CD4-positive, alpha-beta T cell treated with Interleukin-12 subunit alpha and Interleukin-12 subunit beta, for 1 hour (primary cell): ENCODE results near the gene PRIMPOL.
A peak's percentile ranks its signal among the peaks of the same experiment; 100 is the strongest.

Experiments used
- DNase-seq: peaks from one replicate; pipeline ENCODE4 v3.0.0-alpha.2; 2020

The PRIMPOL gene

DNA sequence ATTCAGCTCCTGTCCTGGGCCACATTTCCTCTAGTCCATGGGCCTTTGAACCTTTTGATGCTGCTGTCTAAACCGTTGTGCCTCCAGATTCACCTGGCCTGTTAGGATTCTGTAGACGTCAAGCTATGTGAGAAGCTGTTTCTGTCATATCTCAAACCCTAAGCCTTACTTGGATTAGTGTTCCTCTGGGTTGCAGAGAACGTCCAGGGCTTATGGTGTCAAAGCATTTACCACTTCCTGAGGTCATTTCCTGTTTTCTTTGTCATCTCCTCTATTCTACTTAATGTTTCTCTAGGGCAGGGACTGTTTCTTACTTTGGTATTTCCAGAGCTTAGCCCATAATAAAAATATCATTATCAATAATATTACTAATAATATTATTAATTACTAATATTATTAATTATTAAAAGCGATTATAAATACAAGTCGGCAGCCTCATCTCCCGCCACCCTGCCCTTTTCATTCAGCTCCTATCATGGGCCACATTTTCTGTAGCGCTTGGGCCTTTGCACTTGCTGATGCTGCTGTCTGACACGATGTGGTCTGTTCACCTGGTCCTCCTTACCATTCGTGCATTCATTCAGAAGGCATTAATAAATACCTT is 19.1 kb downstream of the PRIMPOL start:
- DNase-seq = peak; percentile 48

DNA sequence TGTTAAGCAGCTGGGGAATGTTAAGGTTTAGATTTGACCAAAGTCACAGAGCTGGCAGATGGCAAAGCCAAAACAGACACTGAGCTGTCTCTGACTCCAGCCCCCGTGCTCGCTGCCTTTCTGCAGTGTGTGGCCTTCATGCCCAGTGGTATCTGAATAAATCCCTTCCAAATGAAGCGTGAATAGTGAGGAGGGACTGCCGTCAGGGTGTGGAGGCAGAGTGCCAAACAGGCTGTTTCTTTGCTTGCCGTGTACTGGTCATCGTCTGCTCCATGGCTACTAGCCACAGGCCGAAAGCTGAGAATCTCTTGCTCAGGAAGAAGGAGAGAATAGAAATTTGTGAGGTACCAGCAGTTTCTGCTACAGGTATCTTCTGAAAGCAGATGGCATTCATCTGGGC is 19.7 kb downstream of the PRIMPOL start:
- DNase-seq = no peak

GRCh38 chr4:184671101-184671500 is 21.6 kb downstream of the PRIMPOL start:
- DNase-seq = no peak

- no peak for DNase-seq
Measured at GRCh38 chr4:184672741-184673140, 23.2 kb downstream of the PRIMPOL start.

DNA sequence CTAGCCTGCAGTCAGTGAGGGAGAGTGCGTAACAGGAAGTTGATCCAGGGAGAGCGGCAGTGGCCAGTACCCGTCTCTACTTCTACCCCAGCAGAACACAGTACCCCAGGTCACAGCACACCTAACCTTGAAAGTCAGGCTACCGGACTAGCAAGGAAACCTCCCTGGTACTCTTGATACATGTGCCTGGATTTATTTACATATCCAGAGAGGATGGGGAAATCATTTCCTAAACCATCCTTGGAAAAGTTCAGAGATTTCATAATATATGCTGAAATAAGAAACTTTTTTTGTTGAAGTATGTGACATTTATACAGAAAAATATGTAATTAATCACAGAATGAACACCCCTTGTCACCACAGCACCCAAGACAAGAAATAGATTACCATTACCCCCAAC is 24.5 kb downstream of the PRIMPOL start:
- no peak for DNase-seq

GRCh38 chr4:184675018-184675417 is 25.5 kb downstream of the PRIMPOL start:
- DNase-seq = no peak

- DNase-seq = no peak
Measured at GRCh38 chr4:184675821-184676492, 26.4 kb downstream of the PRIMPOL start.

DNA sequence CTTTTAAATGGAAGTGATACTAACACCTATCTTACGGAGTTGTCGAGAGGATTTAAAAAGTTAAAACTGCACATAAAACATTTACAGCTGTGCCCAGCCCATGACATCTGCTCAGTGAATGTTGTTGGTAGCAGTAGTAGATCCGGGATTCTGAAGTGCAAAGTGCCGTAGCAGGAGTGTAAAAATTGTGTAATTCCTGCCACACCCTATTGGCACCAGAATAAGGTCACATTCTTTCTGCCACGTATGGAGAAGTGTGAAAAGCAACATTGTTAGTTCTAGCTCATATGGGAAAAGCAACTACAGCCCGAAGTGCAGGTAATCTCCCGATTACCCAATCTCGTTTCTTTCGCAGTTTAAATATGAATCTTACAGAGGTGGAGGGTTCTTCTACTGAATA is 31.2 kb downstream of the PRIMPOL start:
- no peak for DNase-seq

DNA sequence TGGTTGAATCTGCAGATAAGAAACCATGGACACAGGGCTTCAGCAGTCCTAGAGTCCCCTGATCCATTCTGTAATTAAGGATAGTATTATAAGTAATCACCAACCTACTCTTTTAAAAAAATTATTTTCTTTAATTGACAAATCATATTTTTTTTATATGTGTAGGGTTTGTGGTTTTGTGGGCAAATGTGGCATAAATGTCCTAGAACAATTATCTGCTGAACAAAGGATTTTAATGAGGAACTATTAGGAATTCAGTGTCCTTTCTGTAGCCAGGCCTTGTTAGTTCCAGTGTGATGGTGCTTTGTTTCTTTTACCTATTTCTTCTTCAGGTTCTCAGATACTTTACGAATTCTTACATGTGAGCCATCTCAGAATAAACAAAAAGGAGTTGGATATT is 32.4 kb downstream of the PRIMPOL start:
- no peak for DNase-seq

DNA sequence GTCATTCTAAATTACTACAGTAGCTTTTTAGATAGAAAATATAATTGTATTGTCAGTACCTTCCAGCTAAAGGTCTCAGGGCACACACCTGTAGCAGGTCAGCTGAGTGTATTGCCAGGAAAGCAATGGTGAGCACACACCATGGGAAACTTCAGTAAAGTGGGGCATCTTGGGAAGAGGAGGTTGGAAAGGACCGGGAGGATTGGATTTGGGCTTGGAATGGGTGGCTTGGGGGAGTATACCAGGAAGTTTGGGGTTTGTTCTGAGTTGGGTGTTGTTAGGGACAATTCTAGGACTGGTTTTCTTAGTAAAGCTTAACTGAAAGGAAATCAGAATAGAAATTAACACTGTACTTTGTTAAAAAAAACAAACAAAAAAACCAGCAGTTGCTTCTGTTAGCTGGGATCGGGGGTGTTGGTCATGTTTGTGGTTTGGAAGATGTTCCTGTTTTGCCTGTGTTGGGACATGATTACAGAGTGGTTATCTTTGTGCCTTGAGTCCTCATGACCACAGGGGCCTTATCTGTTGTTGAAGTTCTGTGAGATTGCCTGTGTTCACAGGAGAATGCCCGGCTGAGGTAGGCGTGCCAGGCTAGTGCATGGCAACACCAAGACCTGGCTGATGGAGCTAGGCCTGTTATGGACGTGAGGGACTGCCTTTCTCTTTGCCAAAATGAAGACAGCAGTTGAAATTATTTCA is 35.1 kb downstream of the PRIMPOL start:
- DNase-seq = peak; percentile 4

DNA sequence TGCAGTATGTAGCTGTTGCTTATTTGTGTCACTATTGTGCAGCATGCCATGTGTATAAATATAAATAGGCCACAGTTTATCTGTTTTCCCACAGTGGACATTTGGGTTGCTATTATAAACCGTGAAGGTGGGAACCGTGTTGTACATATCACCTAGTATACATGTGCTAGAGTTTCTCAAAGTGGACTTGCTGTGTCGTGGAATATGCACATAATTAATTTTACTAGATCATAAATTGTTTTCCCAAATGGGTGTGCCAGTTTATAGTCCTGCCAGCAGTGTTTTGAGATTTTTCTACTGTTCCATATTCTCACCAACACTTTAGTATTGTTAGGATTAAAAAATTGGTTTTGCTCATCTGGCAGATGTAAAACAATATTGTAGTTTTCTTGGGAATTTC is 38.5 kb downstream of the PRIMPOL start:
- DNase-seq = no peak

DNA sequence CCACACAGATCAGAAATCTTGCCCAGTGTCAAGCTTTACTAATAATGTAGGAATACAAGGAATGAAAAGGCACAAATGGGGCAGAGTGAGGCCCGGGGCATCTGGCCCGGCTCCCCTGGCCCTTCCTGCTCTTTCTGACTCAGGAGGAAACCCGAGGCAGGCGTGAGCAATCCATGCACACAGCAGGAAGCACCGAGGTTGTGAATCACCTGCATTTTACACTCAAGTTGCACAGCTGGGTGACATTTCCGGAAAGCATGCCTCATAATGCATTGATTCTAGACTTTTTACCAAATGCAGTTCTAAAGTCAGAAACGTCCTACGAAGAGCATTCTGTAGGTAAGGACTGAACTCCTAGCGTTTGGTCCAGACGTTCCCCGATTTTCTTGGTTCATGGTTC is 38.9 kb downstream of the PRIMPOL start:
- DNase-seq = no peak

DNA sequence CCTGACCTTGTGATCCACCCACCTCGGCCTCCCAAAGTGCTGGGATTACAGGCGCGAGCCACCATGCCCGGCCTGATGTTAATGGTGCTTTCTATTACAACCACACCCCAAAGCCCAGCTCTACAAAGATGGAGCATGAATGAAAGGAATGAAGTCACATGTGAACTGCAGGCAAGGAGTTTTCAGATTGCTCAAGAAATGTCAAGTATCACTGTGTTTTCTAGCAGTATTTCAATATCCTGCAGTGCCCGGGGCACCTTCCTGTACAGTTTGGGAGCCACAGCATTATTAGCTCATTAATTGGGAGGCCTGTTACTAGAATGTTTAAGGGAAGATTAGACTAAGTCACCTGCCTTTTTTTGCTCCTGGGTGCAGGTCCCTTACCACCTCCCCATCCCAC is 40.1 kb downstream of the PRIMPOL start:
- no peak for DNase-seq

GRCh38 chr4:184693056-184693455 is 43.5 kb downstream of the PRIMPOL start:
- DNase-seq = no peak

DNA sequence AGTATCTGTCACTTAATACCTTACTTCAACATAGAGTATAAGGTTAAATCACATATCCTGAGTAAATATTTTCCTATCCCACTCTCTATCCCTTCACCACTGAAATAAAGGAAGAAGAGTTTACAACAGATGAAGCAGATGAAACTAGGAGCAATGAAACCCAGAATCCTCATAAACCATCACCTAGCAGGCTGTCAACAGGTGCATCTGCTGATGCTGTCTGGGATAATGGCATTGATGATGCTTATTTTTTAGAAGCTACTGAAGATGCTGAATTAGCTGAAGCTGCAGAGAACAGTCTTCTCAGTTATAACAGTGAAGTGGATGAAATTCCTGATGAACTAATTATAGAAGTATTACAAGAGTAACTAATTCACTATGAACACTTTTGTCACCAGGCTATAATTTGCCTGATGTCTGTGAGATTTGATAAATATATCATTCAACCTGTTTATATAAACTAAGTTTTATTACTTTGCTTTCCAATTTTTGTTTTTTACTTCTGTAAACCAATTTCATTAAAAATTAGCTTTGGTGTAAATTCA is 44.9 kb downstream of the PRIMPOL start:
- no peak for DNase-seq

DNA sequence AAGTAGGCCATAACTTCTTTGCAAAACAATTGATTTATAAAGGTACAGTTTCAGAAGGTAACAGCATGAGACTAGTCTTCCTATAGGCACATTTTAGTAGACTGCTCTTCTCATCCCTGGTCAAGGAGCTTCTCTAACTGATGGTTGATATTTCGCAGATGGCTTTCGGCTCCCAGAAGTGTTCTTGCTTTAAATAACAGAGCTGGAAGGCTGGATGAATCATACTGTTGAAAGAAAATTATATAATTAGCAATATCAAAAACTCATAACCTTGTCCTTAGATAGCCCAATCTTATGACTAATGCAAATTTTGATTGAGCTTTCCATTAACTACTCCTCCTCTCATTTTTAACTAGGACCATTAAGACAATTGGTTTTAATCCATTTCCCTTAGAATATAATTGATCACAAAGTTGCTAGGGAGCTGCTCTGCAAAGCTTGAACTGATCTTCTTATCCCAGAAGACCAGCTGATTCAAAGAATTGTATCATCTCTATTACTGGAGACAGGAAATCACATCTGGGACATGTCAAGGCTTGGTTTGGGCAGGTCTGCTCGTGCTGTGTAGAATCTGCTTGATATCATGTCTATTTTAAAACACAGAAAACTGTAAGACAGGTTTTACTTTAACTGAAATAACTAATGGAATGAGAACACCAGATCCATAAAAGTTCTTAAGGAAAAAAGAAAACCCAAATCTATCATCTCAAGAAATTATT is 45.8 kb downstream of the PRIMPOL start:
- no peak for DNase-seq

GRCh38 chr4:184697956-184698355 is 48.4 kb downstream of the PRIMPOL start:
- DNase-seq = no peak

DNA sequence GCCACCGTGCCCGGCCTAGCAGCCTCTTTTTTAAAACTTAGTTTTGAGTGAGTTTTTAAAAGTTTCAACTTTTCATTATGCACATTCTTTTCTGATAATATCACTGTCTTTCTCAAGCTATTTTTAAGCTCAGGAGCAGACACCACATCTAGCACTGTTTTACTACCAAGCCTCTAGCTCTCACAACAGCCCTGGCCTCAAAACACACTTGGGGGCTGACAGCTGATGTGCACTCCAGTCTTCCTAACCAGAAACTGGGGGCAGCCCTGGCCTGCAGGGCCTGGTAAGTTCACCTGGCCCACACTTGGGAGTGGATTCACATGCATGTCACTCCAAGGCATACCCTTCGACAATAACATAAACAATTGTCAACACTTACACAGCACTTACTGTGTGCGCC is 50.4 kb downstream of the PRIMPOL start:
- DNase-seq = no peak

- DNase-seq = no peak
Measured at GRCh38 chr4:184702114-184702513, 52.6 kb downstream of the PRIMPOL start.

GRCh38 chr4:184705692-184706091 is 56.2 kb downstream of the PRIMPOL start:
- DNase-seq = peak; percentile 7

- no peak for DNase-seq
Measured at GRCh38 chr4:184706453-184706852, 56.9 kb downstream of the PRIMPOL start.

- no peak for DNase-seq
Measured at GRCh38 chr4:184712322-184712721, 62.8 kb downstream of the PRIMPOL start.

- DNase-seq = no peak
Measured at GRCh38 chr4:184713887-184714286, 64.3 kb downstream of the PRIMPOL start.
